Measurements from ENCODE around the gene GPATCH4.
"Not testable (repeated sequence)": the region's sequence is repeated elsewhere in the genome, so short reads cannot be mapped to it uniquely, and the experiment has no call there.

GPATCH4 gene

GRCh38 chr1:156640842-156641706 is 39.8 kb upstream of the GPATCH4 start:
- H3K4me3 Mint-ChIP-seq, result no peak overlapping the region
- no peaks in the 10 kb centered on the region for H3K36me3 Mint-ChIP-seq
- no peak overlapping the region for H3K27ac Mint-ChIP-seq
- H3K9me3 Mint-ChIP-seq, result no peaks in the 10 kb centered on the region
- no peak for DNase-seq
- peaks cover 33% of the 10 kb centered on the region for H3K4me1 Mint-ChIP-seq
- peaks cover 94% of the 10 kb centered on the region for H3K27me3 Mint-ChIP-seq
- CTCF ChIA-PET, result interaction anchor here (1.0 to 5.5 kb wide), 4 partner anchors 14 to 36 kb away, joined by 3 to 47 read pairs (median 10); no protein-coding TSS in a partner anchor

- H3K27ac Mint-ChIP-seq, result no peak overlapping the region
- H3K27me3 Mint-ChIP-seq, result peaks cover 91% of the 10 kb centered on the region
- H3K36me3 Mint-ChIP-seq, result no peaks in the 10 kb centered on the region
- no peak overlapping the region for H3K4me3 Mint-ChIP-seq
- CTCF ChIA-PET, result interaction anchor here (1.0 to 1.5 kb wide), 3 partner anchors 12 to 50 kb away, joined by 3 to 5 read pairs (median 4); no protein-coding TSS in a partner anchor
- DNase-seq, result no peak
- peaks cover 30% of the 10 kb centered on the region for H3K4me1 Mint-ChIP-seq
- H3K9me3 Mint-ChIP-seq, result no peaks in the 10 kb centered on the region
These were observed 38.4 kb upstream of the GPATCH4 start for GRCh38 chr1:156639601-156640101.

- Mint-ChIP-seq H3K36me3 (no peaks in the 10 kb centered on the region), H3K27me3 (peaks cover 89% of the 10 kb centered on the region), H3K9me3 (no peaks in the 10 kb centered on the region), H3K4me3 (no peak overlapping the region), H3K27ac (no peak overlapping the region), H3K4me1 (peaks cover 18% of the 10 kb centered on the region)
- no peak for DNase-seq
- CTCF ChIA-PET, result interaction anchor here (0.9 kb wide), 1 partner anchor 14 kb away, joined by 3 read pairs; no protein-coding TSS in a partner anchor
These were observed 37.1 kb upstream of the GPATCH4 start for GRCh38 chr1:156638189-156638985.

DNA sequence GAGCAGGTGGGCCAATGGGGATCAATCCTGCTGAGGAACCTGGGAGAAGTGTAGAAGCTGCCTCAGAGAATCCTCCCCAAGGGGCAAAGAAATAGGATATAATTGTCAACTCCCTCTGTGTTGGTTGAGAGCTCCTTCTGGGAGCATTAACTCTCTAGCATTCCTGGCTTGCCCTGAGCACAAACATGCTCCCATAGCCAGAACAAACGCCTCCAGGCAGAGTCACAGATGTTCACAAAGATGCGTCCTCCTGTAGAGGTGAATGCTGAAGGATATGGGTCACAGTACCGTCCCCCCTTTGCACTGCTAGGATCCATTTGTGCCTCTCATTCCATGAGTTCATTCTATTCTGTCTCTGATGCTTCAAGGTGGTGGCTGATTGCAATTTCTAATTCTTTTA is 31.1 kb upstream of the GPATCH4 start:
- no peak for DNase-seq
- CTCF ChIA-PET, result interaction anchor here (1.3 to 11.6 kb wide), 2 partner anchors 26 to 46 kb away, joined by 4 to 264 read pairs; no protein-coding TSS in a partner anchor
- no peak overlapping the region for H3K4me3 Mint-ChIP-seq
- no peak overlapping the region for H3K27ac Mint-ChIP-seq
- H3K27me3 Mint-ChIP-seq, result peaks cover 87% of the 10 kb centered on the region
- H3K9me3 Mint-ChIP-seq, result no peaks in the 10 kb centered on the region
- H3K4me1 Mint-ChIP-seq, result no peaks in the 10 kb centered on the region
- no peaks in the 10 kb centered on the region for H3K36me3 Mint-ChIP-seq

- not testable (repeated sequence) for H3K36me3 Mint-ChIP-seq, H3K27ac Mint-ChIP-seq, DNase-seq, H3K4me1 Mint-ChIP-seq, H3K9me3 Mint-ChIP-seq, H3K4me3 Mint-ChIP-seq
- CTCF ChIA-PET, result interaction anchor here (0.6 to 11.6 kb wide), 6 partner anchors 12 to 258 kb away, joined by 3 to 264 read pairs (median 4); partner anchors contain the start of gene HAPLN2
- H3K27me3 Mint-ChIP-seq, result peaks cover 80% of the 10 kb centered on the region
These were observed 29.9 kb upstream of the GPATCH4 start for GRCh38 chr1:156631152-156631551.

DNA sequence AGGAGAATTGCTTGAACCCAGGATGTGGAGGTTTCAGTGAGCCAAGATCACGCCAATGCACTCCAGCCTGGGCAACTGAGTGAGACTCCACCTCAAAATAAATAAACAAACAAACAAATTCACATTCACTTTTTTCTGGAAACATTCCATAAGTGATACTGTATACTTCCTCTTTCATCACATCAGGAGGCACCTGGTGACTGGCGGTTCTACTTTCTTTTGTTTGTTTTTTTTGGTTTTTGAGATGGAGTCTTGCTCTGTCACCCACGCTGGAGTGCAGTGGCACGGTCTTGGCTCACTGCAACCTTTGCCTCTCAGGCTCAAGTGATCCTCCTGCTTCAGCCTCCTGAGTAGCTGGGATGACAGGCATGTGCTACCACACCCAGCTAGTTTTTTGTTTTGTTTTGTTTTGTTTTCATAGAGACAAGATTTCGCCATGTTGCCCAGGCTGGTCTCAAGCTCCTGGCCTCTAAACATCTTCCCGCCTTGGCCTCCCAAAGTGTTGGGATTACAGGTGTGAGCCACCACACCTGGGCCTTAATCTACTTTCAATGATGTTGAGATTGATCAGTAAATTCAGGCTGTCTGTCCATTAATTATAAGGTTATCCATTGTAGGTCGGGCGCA is 28.7 kb upstream of the GPATCH4 start:
- H3K27ac Mint-ChIP-seq, result no peak overlapping the region
- H3K4me3 Mint-ChIP-seq, result no peak overlapping the region
- no peaks in the 10 kb centered on the region for H3K36me3 Mint-ChIP-seq
- H3K9me3 Mint-ChIP-seq, result no peaks in the 10 kb centered on the region
- DNase-seq, result no peak
- peaks cover 82% of the 10 kb centered on the region for H3K27me3 Mint-ChIP-seq
- CTCF ChIA-PET, result interaction anchor here (0.6 to 11.6 kb wide), 8 partner anchors 10 to 1398 kb away, joined by 3 to 264 read pairs (median 4); partner anchors contain the start of genes CRABP2 and HAPLN2
- H3K4me1 Mint-ChIP-seq, result peaks cover 8% of the 10 kb centered on the region

DNA sequence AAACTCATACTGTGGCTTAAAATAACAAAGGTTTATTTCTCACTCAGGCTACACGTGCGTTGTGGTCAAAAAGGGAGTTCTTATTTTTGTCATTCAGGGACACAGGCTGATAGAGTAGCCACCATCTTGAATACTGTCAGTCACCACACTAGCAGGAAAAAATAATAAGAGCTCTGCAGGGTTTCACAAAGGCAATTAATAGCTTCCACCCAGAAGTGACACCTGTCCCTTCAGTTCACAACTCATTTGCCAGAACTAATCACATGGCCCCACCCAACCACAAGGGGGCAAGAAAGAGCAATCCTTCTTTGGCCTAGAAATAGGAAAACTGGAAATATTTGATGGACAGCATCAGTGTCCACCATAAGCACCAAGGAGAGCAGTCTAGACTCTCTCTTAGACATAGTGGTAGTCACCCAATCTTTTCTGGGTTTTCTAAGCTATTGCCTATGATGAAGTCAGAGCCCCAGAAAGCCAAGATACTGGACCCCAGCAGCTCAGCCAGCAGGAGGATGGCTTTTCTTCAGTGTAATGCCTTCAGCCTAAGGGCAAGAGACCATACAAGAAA is 26.1 kb upstream of the GPATCH4 start:
- peaks cover 12% of the 10 kb centered on the region for H3K4me1 Mint-ChIP-seq
- H3K4me3 Mint-ChIP-seq, result no peak overlapping the region
- H3K27me3 Mint-ChIP-seq, result peaks cover 84% of the 10 kb centered on the region
- CTCF ChIA-PET, result interaction anchor here (0.6 to 11.6 kb wide), 28 partner anchors 10 to 490 kb away, joined by 3 to 264 read pairs (median 5); partner anchors contain the start of genes BCAN, CRABP2 and NES
- no peaks in the 10 kb centered on the region for H3K36me3 Mint-ChIP-seq
- H3K9me3 Mint-ChIP-seq, result no peaks in the 10 kb centered on the region
- peak; percentile 65 for DNase-seq
- H3K27ac Mint-ChIP-seq, result no peak overlapping the region

- Mint-ChIP-seq H3K36me3 (no peaks in the 10 kb centered on the region), H3K27me3 (peaks cover 84% of the 10 kb centered on the region), H3K4me1 (peaks cover 12% of the 10 kb centered on the region), H3K4me3 (no peak overlapping the region), H3K9me3 (no peaks in the 10 kb centered on the region), H3K27ac (no peak overlapping the region)
- DNase-seq, result no peak
- CTCF ChIA-PET, result interaction anchor here (0.6 to 11.6 kb wide), 15 partner anchors 9 to 264 kb away, joined by 3 to 264 read pairs (median 8); partner anchors contain the start of genes BCAN and NES
These were observed 24.8 kb upstream of the GPATCH4 start for GRCh38 chr1:156626079-156626438.

GRCh38 chr1:156625436-156626078 is 24.3 kb upstream of the GPATCH4 start:
- H3K9me3 Mint-ChIP-seq, result no peaks in the 10 kb centered on the region
- peak overlapping the region; percentile 31 for H3K27ac Mint-ChIP-seq
- H3K27me3 Mint-ChIP-seq, result peaks cover 84% of the 10 kb centered on the region
- peaks cover 12% of the 10 kb centered on the region for H3K4me1 Mint-ChIP-seq
- peak; percentile 74 for DNase-seq
- CTCF ChIA-PET, result interaction anchor here (0.9 to 11.6 kb wide), 10 partner anchors 8 to 265 kb away, joined by 3 to 264 read pairs (median 12); partner anchors contain the start of genes BCAN and NES
- no peaks in the 10 kb centered on the region for H3K36me3 Mint-ChIP-seq
- peak overlapping the region; percentile 4 for H3K4me3 Mint-ChIP-seq

- peaks cover 12% of the 10 kb centered on the region for H3K4me1 Mint-ChIP-seq
- H3K27me3 Mint-ChIP-seq, result peaks cover 83% of the 10 kb centered on the region
- H3K9me3 Mint-ChIP-seq, result no peaks in the 10 kb centered on the region
- peak overlapping the region; percentile 15 for H3K4me3 Mint-ChIP-seq
- DNase-seq, result no peak
- no peaks in the 10 kb centered on the region for H3K36me3 Mint-ChIP-seq
- CTCF ChIA-PET, result interaction anchor here (0.8 to 11.6 kb wide), 25 partner anchors 10 to 265 kb away, joined by 3 to 264 read pairs (median 5); partner anchors contain the start of genes BCAN, CRABP2 and NES
- no peak overlapping the region for H3K27ac Mint-ChIP-seq
These were observed 23.6 kb upstream of the GPATCH4 start for GRCh38 chr1:156624814-156625435.

DNA sequence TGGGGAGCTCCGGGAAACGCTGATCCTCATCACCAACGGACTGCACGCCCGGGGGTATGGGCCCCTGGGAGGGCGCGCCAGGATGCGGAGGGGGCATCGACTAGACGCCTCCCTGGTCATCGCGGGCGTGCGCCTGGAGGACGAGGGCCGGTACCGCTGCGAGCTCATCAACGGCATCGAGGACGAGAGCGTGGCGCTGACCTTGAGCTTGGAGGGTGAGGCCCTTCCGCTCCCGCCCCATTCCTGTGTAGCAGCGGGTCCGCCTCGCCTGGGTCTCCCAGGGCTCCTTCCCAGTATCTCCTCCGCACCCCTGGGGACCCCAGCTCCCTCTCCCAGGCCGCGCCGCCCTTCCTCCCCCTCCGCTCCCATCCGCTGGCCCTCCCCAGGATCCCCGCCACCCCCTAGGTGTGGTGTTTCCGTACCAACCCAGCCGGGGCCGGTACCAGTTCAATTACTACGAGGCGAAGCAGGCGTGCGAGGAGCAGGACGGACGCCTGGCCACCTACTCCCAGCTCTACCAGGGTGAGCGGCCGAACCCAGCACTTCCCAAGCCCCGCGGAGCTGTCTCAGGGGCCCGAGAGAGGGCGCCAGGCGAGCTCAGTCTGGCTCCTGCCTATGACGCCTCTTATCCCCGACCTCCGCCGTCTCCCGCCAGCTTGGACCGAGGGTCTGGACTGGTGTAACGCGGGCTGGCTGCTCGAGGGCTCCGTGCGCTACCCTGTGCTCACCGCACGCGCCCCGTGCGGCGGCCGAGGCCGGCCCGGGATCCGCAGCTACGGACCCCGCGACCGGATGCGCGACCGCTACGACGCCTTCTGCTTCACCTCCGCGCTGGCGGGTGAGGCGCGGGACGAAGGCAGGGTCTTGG is 22.9 kb upstream of the GPATCH4 start:
- CTCF ChIA-PET, result interaction anchor here (0.8 to 11.6 kb wide), 31 partner anchors 9 to 239 kb away, joined by 3 to 264 read pairs (median 4); partner anchors contain the start of genes BCAN, CRABP2 and NES
- Mint-ChIP-seq H3K36me3 (no peaks in the 10 kb centered on the region), H3K27me3 (peaks cover 83% of the 10 kb centered on the region), H3K4me1 (peaks cover 12% of the 10 kb centered on the region), H3K9me3 (no peaks in the 10 kb centered on the region), H3K4me3 (peak overlapping the region; percentile 15), H3K27ac (no peak overlapping the region)
- peak; percentile 48 for DNase-seq
